Mesenteric fat pad (tissue), 1 donor: ENCODE data around the gene OR9G1. TPM values are rescaled to one million over a fixed set of nuclear protein-coding genes. Genes with fewer than 3 reads are reported as not detected.

Source experiments
- microRNA-seq: library from miRNA; unstranded; fragments of <30 nt; microRNA quantifications from one replicate; pipeline ENCODE4 v1.2.0, GENCODE V29; 2020; ENCODE audit warnings: borderline number of aligned reads
- total RNA-seq: library from RNA; stranded (reverse); fragmentation: NEBNext Ultra II Directional; extraction: Animal tissue kit (Norgen Biotek cat#: 25700); gene quantifications from one replicate; pipeline ENCODE4 v1.2.1, GENCODE V29; 2021
- donor health status: DM: yes; HTN: yes; CAD: no.

OR9G1 gene
- total RNA-seq, 1 donor from 2014 or later: not detected

Small RNA genes within 50 kb of the gene (microRNA-seq; reads per million reads assigned to microRNA genes)
- not detected for gene MIR6128

Other genes with a start within 250 kb of the OR9G1 start
- not detected for gene OR5M3, start 225.7 kb upstream of the OR9G1 start, total RNA-seq
- gene OR5M8, start 207.7 kb upstream of the OR9G1 start, total RNA-seq: not detected
- not detected for gene OR5M11, start 155.8 kb upstream of the OR9G1 start, total RNA-seq
- not detected for gene OR5M10, start 121.4 kb upstream of the OR9G1 start, total RNA-seq
- not detected for gene OR5M1, start 84.2 kb upstream of the OR9G1 start, total RNA-seq
- not detected for gene OR5AP2, start 56.7 kb upstream of the OR9G1 start, total RNA-seq
- gene OR5AR1, start 35.4 kb upstream of the OR9G1 start, total RNA-seq: not detected
- not detected for gene OR9G4, start 49.6 kb downstream of the OR9G1 start, total RNA-seq